Stimulated activated CD8-positive, alpha-beta memory T cell treated with anti-CD3 and anti-CD28 coated beads, Interleukin-4, amount 100 ng/mL, for 48 hours (primary cell): ENCODE data around the gene DYNLRB1.

Source experiments
- DNase-seq: peaks from one replicate; pipeline ENCODE4 v3.0.0-alpha.2; 2020

Gene DYNLRB1

DNA sequence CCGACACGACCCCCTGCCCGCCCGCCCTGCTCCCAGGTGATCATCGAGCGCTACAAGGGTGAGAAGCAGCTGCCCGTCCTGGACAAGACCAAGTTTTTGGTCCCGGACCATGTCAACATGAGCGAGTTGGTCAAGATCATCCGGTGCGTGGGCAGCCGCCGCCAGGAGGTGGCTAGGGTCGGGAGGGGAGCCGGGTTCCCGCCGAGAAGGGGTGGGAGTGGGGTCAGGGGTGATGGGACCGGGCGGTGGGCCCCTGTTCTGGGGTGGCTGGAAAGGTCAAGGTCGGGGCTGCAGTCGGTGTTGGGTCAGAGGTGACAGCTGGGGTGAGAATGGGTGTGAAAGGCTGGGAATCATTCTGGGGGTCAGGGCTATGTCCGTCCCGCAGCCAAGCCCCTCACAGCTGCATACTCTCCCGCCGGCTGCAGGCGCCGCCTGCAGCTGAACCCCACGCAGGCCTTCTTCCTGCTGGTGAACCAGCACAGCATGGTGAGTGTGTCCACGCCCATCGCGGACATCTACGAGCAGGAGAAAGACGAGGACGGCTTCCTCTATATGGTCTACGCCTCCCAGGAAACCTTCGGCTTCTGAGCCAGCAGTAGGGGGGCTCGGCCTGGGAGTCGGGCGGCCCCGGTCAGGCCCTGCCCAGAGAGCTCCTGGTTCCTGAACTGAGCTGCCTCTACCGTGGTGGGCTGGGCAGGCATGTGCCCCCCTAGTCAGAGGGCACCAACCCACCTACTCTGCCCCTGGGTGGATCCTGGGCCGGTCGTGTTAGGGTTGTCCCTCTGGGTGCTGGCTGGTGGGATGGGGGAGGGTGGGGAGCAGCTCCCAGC lies 43.3 kb downstream of the DYNLRB1 start:
- no peak for DNase-seq

DNA sequence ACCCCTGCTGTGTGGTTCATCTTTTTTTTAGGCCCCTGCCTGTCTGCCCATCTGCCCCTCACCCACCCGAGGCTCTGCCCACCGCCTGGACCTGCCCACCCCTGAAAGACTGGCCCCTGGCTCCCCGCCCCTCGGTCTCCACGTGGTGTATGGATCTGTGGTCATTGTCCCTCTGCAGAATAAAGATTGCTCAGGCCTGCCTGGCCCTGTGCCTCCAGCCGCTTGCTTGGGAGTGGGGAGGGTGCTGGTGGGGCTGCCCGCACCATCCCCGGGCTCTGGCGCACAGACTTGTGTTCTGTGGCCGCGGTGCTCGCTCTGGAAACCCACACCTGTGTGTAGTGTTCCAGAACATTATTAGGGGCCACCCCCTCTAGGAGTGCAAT lies 43.9 kb downstream of the DYNLRB1 start:
- no peak for DNase-seq

DNA sequence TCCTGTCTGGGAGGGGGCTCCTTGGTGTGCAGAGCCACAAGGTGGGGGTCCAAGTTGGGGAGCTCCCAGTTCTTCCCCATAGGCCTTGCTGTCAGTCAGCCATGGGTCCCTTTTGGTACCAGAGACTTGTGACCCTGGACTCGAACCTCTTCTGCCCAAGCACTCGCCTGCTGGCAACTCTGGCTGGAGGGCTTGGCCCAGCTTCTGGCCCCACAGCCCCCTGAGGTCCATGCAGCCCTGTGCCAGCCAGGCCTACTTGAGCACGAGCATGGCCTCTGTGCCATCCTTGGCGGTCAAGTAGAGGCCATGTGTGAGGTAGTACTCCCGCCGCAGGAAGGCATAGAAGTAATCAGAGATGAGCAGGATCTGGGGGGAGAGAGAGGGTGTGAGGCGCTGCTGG lies 44.4 kb downstream of the DYNLRB1 start:
- no peak for DNase-seq

DNA sequence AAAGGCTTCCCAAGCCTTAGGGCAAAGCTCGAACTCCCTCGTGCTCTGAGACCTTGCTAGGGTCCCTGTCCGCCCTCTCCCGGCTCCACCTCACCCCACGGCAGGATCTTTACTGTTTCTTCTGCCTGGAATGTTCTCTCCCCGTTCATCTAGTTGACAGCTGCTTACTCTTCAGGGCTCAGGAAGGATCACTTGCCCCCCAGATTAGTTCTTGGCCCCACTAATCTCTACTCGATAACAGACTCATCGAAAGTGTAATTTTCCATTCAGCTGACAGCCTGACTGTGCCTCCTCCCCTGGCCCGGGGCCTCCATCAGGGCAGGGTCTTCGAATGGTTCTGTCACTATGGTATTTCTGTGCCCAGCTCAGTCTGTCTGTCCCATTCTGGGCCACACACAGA lies 45.4 kb downstream of the DYNLRB1 start:
- no peak for DNase-seq

DNA sequence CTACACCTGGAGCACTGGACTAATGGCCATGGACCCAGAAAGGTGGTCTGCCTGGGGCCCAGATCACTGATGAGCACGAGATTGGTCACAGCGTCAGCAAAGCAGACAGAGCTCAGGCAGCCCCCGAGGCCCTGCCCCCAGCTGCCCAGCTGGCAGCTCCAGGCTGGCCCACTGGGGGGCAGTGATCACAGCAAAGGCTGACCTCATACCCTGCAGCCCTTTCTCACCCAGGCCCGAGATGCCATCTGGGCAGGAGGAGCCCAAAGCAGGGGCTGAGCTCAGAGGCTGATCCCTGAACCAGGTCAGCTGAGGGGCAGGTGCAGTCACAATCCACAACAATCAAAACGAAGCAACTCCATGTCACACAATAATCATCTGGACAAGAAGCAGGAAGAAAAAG lies 46.4 kb downstream of the DYNLRB1 start:
- DNase-seq, result peak; percentile 40

DNA sequence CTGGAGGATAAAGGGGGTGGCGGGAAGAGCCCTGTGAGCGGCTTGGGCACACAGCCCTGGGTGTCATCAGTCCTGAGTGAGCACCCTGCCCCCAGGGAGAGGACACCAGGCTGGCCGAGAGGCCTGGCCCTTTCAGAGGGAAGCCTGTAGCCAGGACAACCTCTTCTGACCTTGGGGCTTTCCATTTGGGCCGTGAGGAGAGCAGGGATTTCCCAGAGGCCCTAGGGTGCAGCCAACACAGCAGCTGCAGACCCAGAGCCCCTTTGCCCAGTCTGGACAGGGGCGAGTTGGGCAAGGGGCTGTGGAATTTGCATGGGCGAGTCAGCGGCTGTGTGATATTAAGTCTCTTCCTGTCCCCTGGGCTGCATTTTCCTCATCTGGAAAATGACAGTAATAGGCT lies 48.6 kb downstream of the DYNLRB1 start:
- DNase-seq, result no peak

DNA sequence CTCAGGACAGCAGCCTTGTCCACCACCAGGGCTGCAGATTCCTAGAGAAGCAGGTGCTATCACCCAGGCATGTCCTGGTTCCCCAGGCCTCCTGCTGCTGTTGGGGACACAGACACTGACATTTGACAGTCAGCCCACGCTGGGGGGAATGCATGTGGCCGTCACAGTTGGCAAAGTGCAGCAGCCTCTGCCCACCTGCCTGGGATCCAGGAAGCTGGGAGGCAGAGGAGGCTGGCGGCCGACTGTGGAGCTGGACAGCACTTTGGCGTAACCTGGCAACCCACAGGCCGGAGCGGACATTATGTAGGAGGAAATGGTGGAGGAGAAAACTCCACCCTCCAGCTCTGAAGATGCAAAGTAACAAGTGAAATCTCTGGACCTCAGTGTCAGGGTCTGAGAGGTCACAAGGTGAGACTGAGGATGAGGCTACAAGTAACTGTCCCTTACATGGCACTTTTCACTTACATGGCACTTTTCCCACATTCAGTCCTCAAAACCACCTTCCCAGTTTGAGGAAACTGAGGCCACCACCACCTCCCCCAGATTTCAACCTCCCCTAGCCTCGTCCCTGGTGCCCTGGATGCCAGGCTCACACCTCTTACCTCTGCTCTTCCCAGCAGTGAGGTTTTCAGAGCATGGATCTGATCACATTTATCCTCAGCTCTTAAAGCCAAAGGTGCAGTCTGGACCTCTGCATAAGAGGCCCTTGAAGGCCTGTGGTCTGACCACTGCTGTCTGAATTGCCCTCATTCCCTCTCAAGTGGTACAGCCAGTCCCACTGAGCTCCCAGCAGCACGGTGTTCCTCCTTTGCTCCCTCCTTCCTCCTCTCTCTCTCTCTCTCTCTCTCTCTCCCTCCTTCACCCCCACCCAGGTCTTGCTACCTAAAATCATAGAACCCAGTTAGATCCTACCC lies 51.0 kb downstream of the DYNLRB1 start:
- no peak for DNase-seq

DNA sequence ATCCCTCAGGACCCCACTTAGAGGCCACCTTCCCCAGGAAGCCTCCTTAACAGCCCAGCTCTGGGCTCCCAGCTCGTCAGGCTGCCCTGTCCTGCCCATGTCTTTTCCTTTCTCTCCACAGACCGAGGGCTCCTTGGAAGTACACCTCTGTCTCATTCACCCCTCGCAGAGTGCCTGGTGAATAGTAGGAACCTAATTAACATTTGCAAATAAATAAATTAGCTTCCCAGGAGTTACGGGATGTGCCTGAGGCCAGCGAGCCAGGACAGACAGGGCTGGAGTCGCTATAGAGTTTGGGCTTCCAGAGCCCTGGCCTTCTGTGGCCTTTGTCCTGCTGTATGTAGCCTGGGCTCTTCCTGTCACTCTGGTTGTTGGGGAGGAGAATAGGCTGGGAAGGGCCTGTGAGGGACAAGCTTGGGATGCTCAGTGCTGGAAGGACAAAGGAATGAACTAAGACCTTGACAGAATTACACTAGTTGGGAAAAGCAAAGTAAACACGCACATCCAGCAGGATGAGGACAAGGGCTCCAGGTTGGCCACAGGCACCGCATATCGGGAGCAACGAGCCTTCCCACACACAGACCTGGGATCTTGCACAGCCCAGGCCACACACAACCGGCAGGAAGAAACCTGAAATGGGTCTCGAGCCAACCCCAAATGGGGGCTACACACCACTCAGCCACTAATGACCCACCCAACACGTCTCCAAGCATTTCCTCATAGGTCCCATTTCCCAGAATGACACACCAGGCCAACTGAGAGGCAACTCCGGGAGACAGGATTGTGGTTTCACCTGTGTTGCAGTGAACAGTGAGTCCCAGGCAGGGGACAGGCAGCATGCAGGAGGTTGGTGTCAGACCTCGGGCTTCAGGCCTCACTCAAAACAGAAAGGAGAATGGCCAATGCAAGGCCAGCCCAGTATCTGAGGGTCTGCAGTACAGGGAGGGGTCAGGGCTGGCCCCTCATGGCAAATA lies 52.0 kb downstream of the DYNLRB1 start:
- DNase-seq, result no peak

DNA sequence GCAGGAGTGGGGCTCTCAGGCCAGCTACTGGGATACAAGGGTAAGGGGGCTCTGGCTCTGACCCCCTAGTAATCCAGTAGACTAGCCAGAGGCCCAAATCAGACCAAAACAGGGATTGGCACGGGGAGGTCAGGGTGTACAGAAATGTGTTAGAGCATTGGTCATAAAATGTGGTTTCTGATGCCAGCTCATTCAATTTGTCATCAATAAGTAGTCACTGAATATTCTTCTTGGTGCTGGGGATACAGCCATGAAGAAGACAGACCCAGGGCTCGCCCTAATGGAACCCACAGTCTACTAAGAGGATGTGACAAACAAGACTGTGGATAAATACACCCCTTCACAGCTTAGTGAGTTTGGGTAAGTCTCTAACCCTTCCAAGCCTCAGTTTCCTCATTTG lies 53.4 kb downstream of the DYNLRB1 start:
- DNase-seq, result no peak

DNA sequence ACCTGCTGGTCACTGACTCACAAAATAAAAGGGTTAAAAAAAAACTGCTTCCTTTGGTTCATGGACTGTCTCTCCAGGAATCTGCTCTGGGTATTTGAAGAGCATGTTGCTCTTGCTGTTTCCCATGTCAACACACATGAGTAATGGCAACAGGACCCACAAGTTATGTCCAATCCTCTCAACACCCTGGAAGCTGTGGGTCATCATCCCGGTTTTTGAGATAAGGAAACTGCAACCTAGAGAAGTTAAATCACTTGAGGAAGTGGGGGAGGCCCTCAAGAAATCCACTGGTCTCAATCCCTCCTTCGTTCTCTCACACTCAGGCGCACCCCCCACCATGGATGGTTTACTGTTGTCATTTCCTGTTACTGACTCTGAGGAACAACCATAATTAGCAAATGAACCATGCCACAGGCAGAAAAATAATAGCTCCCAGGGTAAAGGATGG lies 54.7 kb downstream of the DYNLRB1 start:
- DNase-seq, result no peak

DNA sequence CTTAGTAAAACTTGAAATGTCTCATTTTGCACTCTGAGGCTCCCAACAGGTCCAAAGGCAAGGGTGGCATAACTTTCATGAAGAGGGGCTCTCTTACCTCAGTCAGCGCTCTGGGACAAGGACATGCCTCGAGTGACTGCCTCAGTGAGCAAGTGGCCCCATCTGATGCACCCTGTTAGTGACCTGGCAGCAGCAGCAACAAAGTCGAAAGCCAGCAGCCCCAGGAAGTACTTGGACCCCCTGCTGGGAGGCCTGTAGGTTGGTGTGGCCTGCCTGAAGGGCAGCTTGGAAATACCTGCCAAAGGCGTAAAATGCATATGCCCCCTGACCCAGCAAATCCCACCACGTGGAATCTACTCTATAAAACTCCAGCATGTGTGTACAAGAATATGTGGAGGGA lies 55.5 kb downstream of the DYNLRB1 start:
- DNase-seq, result no peak

DNA sequence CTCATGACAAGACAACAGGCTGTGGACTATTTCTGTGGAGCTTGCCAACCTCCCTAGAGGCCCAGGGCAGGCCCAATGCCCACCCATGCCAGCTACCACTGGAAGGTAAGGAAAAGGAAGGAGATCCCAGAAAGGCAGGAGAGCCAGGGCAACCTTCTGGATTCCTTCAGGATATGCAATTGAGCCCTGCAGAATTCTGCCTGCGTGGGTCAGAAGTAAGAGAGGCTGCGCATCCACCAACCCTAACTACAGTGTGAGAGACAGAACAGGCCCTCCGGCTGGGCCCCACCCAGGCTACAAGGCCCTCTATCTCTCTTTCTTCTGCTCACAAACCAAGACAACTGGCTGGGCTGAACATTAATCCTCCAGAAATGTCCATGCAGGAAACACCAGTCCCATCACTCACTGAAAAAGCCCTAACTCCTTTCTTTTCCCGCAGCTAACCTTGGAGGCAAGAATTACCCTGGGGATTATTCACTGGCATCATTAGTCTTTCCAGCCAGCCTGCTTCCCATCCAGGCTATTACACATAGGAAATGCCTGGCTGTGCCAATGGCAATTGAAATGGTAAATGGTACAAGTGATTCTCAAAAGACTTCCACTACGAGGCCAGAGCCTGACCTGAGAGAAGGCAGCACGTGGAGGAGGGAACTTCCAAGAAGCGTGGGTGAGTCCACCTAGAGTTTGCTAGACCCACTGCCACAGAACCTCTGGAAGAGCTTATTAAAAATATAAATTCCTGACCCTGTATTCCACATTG lies 57.5 kb downstream of the DYNLRB1 start:
- no peak for DNase-seq

DNA sequence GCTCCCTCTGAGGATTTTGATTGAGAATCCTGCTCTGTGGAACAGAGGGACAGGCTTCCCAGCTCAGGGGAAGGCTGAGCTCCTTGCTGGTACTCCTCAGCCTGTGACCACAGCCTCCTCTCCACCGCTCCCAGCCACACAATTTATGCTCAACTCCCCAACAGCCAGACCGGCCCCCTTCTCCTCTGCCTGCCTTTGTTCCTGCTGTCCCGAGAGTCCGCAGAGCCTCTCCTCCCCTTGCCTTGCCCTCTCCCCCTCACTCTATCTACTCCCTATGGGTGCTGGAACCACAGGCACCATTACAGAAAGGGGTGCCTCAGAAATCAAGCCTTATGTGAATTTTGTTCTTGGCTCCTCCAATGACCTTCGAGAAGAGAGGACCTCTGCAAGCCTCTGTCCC lies 58.2 kb downstream of the DYNLRB1 start:
- DNase-seq, result no peak

DNA sequence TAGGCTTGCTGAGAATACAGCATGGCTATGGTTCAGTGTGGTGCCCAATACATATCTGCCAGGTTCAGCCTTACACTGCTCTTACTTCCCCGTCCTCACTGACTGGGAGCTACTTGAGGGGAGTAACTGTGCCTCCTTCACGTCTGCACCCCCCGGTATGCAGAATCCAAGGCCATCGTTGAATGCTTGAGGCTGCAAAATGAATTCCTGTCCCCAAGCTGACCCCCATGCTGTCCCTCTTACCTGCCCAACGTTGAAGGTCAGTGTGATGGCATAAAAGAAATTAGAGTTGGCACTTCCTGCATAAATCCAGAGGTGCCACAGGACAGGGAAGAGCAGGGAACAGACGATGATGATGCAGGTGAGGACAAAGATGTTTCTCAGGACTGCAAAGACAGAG lies 58.6 kb downstream of the DYNLRB1 start:
- no peak for DNase-seq

DNA sequence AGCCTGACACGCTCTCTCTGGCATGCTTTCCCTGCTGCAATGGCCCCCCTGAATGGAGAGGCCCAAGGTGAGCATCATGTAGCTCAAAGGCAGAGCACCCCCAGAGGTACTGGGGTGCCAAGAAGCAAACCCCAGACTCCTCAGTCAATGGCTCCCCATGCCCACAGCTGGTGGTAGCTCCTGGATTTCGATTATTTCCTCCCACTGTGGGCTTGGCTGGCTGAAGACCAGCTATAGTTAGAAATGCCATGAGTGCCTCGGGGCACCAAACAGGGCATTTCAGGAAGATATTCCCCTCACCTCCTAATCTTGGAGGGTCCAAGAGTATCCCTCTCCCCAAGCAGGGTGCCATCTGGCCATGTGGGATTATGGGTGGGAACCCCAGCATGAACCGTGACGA lies 59.0 kb downstream of the DYNLRB1 start:
- no peak for DNase-seq

DNA sequence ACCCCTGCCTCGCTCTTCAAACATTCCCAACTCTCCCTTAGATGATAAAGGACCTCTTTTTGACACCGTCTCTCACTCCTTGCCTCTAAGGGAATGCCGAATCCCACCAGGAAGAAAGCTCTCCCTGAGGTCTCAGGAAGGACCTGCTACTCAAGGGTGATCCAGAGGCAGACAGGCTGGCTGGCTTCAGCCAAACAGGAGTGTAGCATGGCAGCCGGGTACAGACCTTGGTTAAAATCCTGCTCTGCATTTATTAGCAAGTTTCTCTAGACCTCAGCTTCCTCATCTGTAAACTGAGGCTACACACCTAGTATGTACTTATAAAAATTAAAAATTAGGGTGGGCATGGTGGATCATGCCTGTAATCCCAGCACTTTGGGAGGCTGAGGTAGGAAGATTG lies 59.5 kb downstream of the DYNLRB1 start:
- no peak for DNase-seq

DNA sequence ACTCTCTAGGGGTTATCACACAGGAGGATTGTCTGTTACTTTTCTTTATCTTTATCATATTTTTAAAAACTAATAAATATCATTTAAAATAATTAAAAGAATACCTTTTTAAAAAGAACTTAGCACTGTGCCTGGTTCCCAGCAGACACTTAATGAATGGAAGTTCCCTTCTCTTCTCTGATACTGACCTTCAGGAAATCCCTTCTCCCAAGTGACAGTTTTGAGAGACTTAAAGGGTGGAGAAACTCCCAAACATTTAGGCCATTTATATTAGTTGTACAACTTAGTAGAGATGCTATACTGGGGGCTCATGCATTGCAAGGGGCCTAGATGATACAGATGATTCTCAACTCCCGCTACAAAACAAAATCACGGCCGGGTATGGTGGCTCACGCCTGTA lies 60.8 kb downstream of the DYNLRB1 start:
- DNase-seq, result no peak

DNA sequence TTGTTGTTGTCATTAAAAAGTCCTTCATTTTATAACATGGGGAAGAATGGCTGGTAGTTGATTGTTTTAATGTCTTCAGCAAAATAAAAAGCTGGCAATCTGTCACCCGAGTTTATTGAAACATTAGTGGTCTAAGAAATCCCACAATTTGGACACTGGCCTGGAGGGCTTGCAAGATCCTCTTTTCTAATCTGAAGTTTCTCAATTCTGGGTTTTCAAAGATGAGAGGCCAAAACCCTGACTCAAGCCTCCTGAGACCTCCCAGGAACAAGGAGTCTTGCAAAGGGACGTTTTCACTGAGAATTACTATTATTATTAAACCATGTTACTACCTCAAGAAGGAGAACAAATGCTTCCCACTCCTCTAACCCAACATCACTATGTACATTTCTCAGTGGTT lies 61.8 kb downstream of the DYNLRB1 start:
- no peak for DNase-seq

DNA sequence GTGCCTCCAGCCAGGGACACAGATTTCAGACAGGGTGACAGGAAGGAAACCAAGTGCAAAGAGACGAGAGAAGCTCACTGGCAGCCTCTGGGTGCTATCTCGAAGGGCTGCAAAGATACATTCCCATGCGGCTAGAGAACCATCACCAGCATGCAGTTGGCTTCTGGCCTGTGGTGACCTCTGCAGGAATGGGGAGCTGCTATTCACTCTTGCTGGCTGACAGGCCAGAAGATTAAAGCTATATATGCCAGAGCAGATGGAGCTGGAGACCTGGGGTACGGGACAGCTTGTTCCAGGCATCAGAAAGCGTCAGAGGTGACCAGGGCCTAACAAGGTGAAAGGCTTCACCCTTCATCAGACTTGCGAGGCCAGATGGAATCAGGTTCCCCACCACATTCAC lies 62.3 kb downstream of the DYNLRB1 start:
- no peak for DNase-seq

DNA sequence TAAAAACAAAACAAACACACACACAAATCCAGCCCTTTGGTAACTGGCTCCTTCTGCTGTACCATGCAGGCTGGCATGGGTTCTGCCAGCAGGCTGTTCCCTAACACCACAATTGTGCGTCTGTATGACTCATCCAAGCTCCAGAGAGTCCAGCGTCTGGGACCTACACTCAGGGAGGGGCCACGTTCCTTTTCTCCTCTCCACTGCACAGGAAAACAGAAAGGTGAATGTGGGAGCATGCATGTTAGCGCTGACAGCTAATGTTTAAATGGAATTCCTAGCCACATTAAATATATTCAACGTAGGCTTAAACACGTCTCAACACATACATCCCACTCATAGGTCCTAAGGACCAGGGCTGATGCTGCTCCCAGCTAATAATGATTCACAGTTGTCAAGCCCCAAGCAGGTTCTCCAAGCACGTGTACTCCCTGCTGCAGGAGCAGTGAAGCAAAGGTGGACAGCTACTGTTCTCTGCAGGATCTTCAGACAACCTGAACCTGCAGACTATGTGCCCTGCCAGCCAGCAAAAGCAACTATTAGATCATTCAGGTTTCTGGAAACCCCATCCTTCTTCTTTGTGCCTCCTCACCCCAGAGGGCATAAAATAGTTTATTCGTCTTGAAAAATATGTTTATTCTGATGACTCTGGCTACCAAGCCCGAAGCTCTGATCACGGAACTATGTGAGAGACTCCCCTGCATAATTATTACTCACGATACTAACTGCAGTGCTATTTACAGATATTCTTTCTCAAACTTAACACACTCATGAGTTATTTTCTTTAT lies 63.2 kb downstream of the DYNLRB1 start:
- DNase-seq, result no peak
